Measurements from ENCODE around the gene F2.

Gene F2

GRCh38 chr11:46725338-46726205, 6.6 kb downstream of the F2 start:
- TF ChIP-seq CTCF (IDR thresholded peaks at IDR 0.05; ENCODE audit: low read depth, low read length, missing control alignments), result no peak
- DNase-seq (ENCODE audit: low read depth), result no peak
- no peak overlapping the region for H3K4me3 ChIP-seq (ENCODE audit: low read depth, low read length)

- no peak overlapping the region for H3K4me3 ChIP-seq (ENCODE audit: low read depth, low read length)
- no peak for DNase-seq (ENCODE audit: low read depth)
- no peak for TF ChIP-seq CTCF (IDR thresholded peaks at IDR 0.05; ENCODE audit: low read depth, low read length, missing control alignments)
These were observed 7.3 kb downstream of the F2 start for GRCh38 chr11:46726206-46726862.

DNA sequence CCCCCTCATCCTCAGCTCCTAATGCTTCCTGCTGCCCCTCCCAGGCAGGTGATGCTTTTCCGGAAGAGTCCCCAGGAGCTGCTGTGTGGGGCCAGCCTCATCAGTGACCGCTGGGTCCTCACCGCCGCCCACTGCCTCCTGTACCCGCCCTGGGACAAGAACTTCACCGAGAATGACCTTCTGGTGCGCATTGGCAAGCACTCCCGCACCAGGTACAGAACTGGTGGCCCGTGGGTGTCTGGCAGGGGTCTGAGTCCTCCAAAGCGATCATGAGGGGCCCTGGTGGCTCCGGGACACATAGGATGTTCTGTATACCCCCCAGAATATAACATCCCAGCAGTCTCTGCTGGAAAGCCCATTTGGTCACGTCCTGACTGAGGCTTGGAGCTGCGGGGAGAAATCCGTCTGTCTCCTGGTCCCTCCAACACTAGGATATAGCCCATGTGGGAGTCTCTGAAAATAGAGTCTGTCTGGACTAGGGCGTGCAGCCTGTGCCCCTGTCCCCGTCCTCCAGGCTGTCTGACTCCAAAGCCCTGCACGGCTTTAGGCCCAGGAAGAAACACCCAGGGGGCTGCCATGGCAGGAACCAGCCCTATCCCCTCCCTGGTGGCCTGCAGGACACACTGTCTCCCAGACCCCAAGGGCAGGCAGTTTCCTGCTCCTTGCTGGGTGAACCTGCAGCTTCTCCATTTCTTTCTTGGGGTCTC, 9.1 kb downstream of the F2 start:
- no peak for TF ChIP-seq CTCF (IDR thresholded peaks at IDR 0.05; ENCODE audit: low read depth, low read length, missing control alignments)
- no peak for DNase-seq (ENCODE audit: low read depth)
- H3K4me3 ChIP-seq (ENCODE audit: low read depth, low read length), result no peak overlapping the region

DNA sequence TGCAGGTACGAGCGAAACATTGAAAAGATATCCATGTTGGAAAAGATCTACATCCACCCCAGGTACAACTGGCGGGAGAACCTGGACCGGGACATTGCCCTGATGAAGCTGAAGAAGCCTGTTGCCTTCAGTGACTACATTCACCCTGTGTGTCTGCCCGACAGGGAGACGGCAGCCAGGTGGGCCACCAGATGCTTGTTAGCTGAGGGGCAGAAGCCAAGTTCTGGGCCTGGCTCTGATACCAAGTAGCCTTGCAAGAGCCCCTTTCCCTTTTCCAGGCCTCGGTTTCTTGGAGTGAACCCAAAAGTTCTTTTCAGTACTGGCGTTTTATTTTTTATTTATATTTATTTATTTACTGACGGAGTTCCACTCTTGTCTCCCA, 9.6 kb downstream of the F2 start:
- no peak for TF ChIP-seq CTCF (IDR thresholded peaks at IDR 0.05; ENCODE audit: low read depth, low read length, missing control alignments)
- no peak for DNase-seq (ENCODE audit: low read depth)
- H3K4me3 ChIP-seq (ENCODE audit: low read depth, low read length), result no peak overlapping the region

DNA sequence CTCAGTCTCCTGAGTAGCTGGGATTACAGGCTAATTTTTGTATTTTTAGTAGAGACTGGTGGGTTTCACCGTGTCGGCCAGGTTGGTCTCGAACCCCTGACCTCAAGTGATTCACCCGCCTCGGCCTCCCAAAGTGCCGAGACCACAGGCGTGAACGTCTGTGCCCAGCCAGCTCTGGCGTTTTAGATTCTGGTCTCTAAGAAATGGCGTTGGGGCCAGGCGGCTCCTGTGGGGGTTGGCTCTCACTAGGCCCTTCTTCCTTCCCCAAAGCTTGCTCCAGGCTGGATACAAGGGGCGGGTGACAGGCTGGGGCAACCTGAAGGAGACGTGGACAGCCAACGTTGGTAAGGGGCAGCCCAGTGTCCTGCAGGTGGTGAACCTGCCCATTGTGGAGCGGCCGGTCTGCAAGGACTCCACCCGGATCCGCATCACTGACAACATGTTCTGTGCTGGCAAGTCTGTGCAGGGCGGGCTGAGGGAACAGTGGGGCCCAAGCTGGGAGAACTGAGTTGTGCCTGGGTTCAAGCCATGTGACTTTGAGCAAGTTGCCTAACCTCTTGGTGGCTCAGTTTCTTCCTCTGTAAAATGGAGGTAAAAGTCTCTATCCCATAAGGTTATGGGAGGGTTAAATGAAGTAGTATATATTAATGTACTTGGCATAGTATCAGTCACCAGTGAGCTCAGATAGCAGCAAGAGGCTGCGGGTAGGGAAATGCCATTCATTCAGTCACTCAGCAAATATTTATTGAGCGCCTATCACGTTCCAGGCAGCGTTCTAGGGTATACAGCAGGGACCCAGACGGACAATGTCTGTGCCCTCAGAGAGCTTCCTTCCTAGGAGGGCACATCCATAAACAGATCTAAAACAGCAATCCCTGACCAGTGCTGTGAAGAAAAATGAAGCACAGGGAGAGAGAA, 10.4 kb downstream of the F2 start:
- H3K4me3 ChIP-seq (ENCODE audit: low read depth, low read length), result no peak overlapping the region
- no peak for DNase-seq (ENCODE audit: low read depth)
- no peak for TF ChIP-seq CTCF (IDR thresholded peaks at IDR 0.05; ENCODE audit: low read depth, low read length, missing control alignments)

DNA sequence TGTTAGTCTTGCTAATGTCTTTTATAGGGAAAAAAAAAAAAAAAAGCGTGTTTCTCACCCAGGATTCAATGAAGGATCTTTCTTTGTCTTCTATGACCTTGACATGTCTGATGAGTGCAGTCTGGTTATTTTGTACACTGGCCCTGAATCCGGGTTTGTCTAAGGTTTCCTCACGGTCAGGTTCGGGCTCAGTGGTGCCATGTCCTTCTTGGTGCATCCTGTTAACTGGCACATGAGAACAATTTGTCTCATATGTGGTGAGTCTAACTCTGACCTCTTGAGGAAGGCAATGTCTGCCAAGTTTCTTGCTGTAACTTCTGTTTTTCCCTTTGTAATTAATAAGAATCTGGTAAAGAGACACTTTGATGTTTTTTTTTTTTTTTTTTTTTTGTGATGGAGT, 12.5 kb downstream of the F2 start:
- DNase-seq (ENCODE audit: low read depth), result no peak
- no peak for TF ChIP-seq CTCF (IDR thresholded peaks at IDR 0.05; ENCODE audit: low read depth, low read length, missing control alignments)
- H3K4me3 ChIP-seq (ENCODE audit: low read depth, low read length), result no peak overlapping the region
